Hepatocyte (in vitro differentiated cells): Measurements from ENCODE around the gene RPS6KA1. TPM values are rescaled to one million over a fixed set of nuclear protein-coding genes. Genes with fewer than 3 reads are reported as not detected.

Source experiments
- DNase-seq: peaks from one replicate; pipeline ENCODE4 v3.0.0-alpha.2; 2016; ENCODE audit warnings: low spot score
- H2AFZ ChIP-seq: fragments of 200-600 bp; sonication (generic); 2 replicates; pipeline ENCODE4 v1.6.0; 2016; ENCODE audit warnings: antibody characterized with exemption, mild to moderate bottlenecking
- H3K27ac ChIP-seq: fragments of 200-600 bp; sonication (generic); 2 replicates; pipeline ENCODE4 v1.5.1; 2016; ENCODE audit warnings: mild to moderate bottlenecking
- H3K27me3 ChIP-seq: fragments of 200-600 bp; sonication (generic); 2 replicates; pipeline ENCODE4 v1.6.1; 2016
- H3K36me3 ChIP-seq: fragments of 200-600 bp; sonication (generic); replicated peaks from 2 replicates; pipeline ENCODE4 v1.5.1; 2016; ENCODE audit warnings: low read depth; ENCODE audit not compliant: insufficient read depth
- H3K4me1 ChIP-seq: fragments of 200-600 bp; sonication (generic); 2 replicates; pipeline ENCODE4 v1.5.1; 2016; ENCODE audit warnings: mild to moderate bottlenecking, moderate library complexity; ENCODE audit not compliant: insufficient read depth
- H3K4me2 ChIP-seq: fragments of 200-600 bp; sonication (generic); 2 replicates; pipeline ENCODE4 v1.6.0; 2016
- H3K4me3 ChIP-seq: fragments of 200-600 bp; sonication (generic); 2 replicates; pipeline ENCODE4 v1.5.1; 2016; ENCODE audit warnings: mild to moderate bottlenecking
- H3K79me2 ChIP-seq: fragments of 200-600 bp; sonication (generic); 2 replicates; pipeline ENCODE4 v1.6.0; 2017; ENCODE audit warnings: mild to moderate bottlenecking
- H3K9me2 ChIP-seq: fragments of 200-600 bp; sonication (generic); replicated peaks from 2 replicates; pipeline ENCODE4 v1.6.0; 2017; ENCODE audit warnings: mild to moderate bottlenecking; ENCODE audit not compliant: insufficient read depth
- H3K9me3 ChIP-seq: fragments of 200-600 bp; sonication (generic); 2 replicates; pipeline ENCODE4 v1.5.1; 2016; ENCODE audit warnings: low read depth, mild to moderate bottlenecking
- H4K20me1 ChIP-seq: fragments of 200-600 bp; sonication (generic); 2 replicates; pipeline ENCODE4 v1.6.0; 2016; ENCODE audit warnings: mild to moderate bottlenecking; ENCODE audit not compliant: insufficient read depth, poor library complexity, severe bottlenecking
- CTCF ChIP-seq: fragments of 200-600 bp; sonication (generic); IDR thresholded peaks from 2 replicates; pipeline ENCODE4 v1.5.1; 2016; ENCODE audit warnings: antibody characterized with exemption, mild to moderate bottlenecking; ENCODE audit not compliant: poor library complexity
- EZH2 ChIP-seq: fragments of 200-600 bp; sonication (generic); IDR thresholded peaks from 2 replicates; pipeline ENCODE4 v1.6.1; 2016; ENCODE audit warnings: antibody characterized with exemption, mild to moderate bottlenecking, borderline replicate concordance
- EZH2phosphoT487 ChIP-seq: fragments of 200-600 bp; sonication (generic); IDR thresholded peaks from one replicate; pipeline ENCODE4 v1.6.1; 2018; ENCODE audit warnings: antibody characterized with exemption, mild to moderate bottlenecking, low read depth, moderate library complexity; ENCODE audit not compliant: unreplicated experiment, severe bottlenecking
- WGBS: methylation state at CpG from one replicate; pipeline ENCODE4 v1.1.6; 2016; ENCODE audit warnings: low lambda C conversion rate; ENCODE audit errors: missing lambda C conversion rate; 5-methylcytosine and 5-hydroxymethylcytosine counted together
- polyA plus RNA-seq: library from polyadenylated mRNA; unstranded; fragments of >200 nt; fragmentation: Nextera tagmentation; extraction: Ambion mirVana; gene quantifications from 2 replicates; pipeline ENCODE4 v1.2.1, GENCODE V29; 2016
- total RNA-seq: library from RNA; depleted of rRNA; stranded (reverse); fragments of >200 nt; gene quantifications from 2 replicates; pipeline ENCODE4 v1.2.3, GENCODE V29; 2014

The RPS6KA1 gene
- total and polyA plus RNA-seq, 2 experiments from 2014 or later = 30.2 to 30.6 TPM

GRCh38 chr1:26529405-26529654 lies 231 bp upstream of the RPS6KA1 start:
- no peaks in the 10 kb centered on the region for H3K36me3 ChIP-seq
- H3K4me3 ChIP-seq = peak overlapping the region; percentile 47
- no peak for DNase-seq
- 3% methylated on average over 9 of the region's 19 CpGs for WGBS
- H3K9me3 ChIP-seq = no peaks in the 10 kb centered on the region
- peak overlapping the region; percentile 63 for H3K27ac ChIP-seq
- no peak for TF ChIP-seq CTCF
- TF ChIP-seq EZH2phosphoT487 = no peak
- TF ChIP-seq EZH2 = no peak
- no peaks in the 10 kb centered on the region for H4K20me1 ChIP-seq
- peak overlapping the region; percentile 97 for H2AFZ ChIP-seq
- no peaks in the 10 kb centered on the region for H3K9me2 ChIP-seq
- peaks cover 29% of the 10 kb centered on the region for H3K79me2 ChIP-seq
- peaks cover 18% of the 10 kb centered on the region for H3K4me1 ChIP-seq
- peak overlapping the region; percentile 94 for H3K4me2 ChIP-seq
- no peaks in the 10 kb centered on the region for H3K27me3 ChIP-seq

GRCh38 chr1:26530410-26530894 lies 891 bp downstream of the RPS6KA1 start:
- Histone ChIP-seq H2AFZ (peak overlapping the region; percentile 71), H4K20me1 (no peaks in the 10 kb centered on the region), H3K27me3 (no peaks in the 10 kb centered on the region), H3K4me2 (peak overlapping the region; percentile 94), H3K27ac (peak overlapping the region; percentile 95), H3K4me3 (peak overlapping the region; percentile 83), H3K4me1 (peaks cover 18% of the 10 kb centered on the region), H3K9me3 (no peaks in the 10 kb centered on the region), H3K36me3 (no peaks in the 10 kb centered on the region), H3K79me2 (peaks cover 33% of the 10 kb centered on the region), H3K9me2 (no peaks in the 10 kb centered on the region)
- TF ChIP-seq EZH2 (no peak), EZH2phosphoT487 (no peak), CTCF (no peak)
- WGBS = 25% methylated on average over 8 of the region's 8 CpGs
- DNase-seq = no peak

- Histone ChIP-seq H3K4me1 (peaks cover 18% of the 10 kb centered on the region), H3K9me3 (no peaks in the 10 kb centered on the region), H3K4me2 (peak overlapping the region; percentile 94), H2AFZ (no peak overlapping the region), H3K27me3 (no peaks in the 10 kb centered on the region), H3K36me3 (no peaks in the 10 kb centered on the region), H3K9me2 (no peaks in the 10 kb centered on the region), H3K79me2 (peaks cover 35% of the 10 kb centered on the region), H3K4me3 (no peak overlapping the region), H3K27ac (peak overlapping the region; percentile 95), H4K20me1 (no peaks in the 10 kb centered on the region)
- no peak for TF ChIP-seq EZH2phosphoT487
- no peak for TF ChIP-seq EZH2
- TF ChIP-seq CTCF = peak; percentile 54
- DNase-seq = peak; percentile 92
- 14% methylated on average over 9 of the region's 9 CpGs for WGBS
Measured at GRCh38 chr1:26530895-26531598, 1.5 kb downstream of the RPS6KA1 start.
